GM06990 (cell line): ENCODE data around the gene ARFGEF3.

Experiments used
- DNase-seq: peaks from one replicate; pipeline ENCODE4 v3.0.0-alpha.2; 2011; ENCODE audit not compliant: insufficient read length; ENCODE audit errors: extremely low read depth
- H3K27me3 ChIP-seq: replicated peaks from 2 replicates; pipeline ENCODE4 v1.6.0; 2011; ENCODE audit warnings: low read length; ENCODE audit not compliant: control insufficient read depth, insufficient read depth
- H3K36me3 ChIP-seq: 2 replicates; pipeline ENCODE4 v1.5.1; 2011; ENCODE audit warnings: low read length; ENCODE audit not compliant: control insufficient read depth, insufficient read depth
- H3K4me3 ChIP-seq: replicated peaks from 2 replicates; pipeline ENCODE4 v1.5.1; 2011; ENCODE audit warnings: low read depth, mild to moderate bottlenecking, control low read depth, low read length
- TF ChIP-seq, protein P1 (sequence below): IDR thresholded peaks from 2 replicates; pipeline ENCODE4 v1.5.1; 2011; ENCODE audit warnings: low read length, control low read depth, mild to moderate bottlenecking, inconsistent platforms; ENCODE audit not compliant: insufficient read depth, poor library complexity, severe bottlenecking

Gene ARFGEF3

DNA sequence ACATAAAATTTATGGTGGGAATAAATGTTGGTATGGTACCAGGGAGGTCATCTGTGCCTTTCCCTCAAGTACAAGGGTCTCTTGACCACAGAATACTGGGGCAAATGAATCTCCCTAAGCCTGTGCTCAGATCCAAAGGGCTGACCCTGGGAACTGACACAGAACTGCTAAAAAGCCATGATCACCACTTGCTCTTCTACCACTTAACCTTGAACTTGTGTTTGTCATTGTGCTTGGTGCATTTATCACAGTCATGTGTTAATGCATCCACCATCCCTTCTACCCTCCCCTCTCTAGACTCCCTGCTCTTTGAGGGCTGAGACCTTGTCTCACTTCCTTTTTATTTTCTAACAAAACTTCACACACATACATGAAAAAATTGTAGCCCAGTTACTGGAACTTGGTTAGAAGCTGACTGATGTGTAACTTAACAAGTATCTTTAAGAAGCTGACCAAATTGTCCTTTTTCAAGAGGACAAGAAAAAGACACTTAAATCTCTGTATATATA is 102.7 kb downstream of the ARFGEF3 start:
- Histone ChIP-seq H3K4me3 (no peak overlapping the region), H3K27me3 (no peaks in the 10 kb centered on the region), H3K36me3 (no peaks in the 10 kb centered on the region)
- DNase-seq, result no peak
- TF ChIP-seq, protein P1, sequence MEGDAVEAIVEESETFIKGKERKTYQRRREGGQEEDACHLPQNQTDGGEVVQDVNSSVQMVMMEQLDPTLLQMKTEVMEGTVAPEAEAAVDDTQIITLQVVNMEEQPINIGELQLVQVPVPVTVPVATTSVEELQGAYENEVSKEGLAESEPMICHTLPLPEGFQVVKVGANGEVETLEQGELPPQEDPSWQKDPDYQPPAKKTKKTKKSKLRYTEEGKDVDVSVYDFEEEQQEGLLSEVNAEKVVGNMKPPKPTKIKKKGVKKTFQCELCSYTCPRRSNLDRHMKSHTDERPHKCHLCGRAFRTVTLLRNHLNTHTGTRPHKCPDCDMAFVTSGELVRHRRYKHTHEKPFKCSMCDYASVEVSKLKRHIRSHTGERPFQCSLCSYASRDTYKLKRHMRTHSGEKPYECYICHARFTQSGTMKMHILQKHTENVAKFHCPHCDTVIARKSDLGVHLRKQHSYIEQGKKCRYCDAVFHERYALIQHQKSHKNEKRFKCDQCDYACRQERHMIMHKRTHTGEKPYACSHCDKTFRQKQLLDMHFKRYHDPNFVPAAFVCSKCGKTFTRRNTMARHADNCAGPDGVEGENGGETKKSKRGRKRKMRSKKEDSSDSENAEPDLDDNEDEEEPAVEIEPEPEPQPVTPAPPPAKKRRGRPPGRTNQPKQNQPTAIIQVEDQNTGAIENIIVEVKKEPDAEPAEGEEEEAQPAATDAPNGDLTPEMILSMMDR, result no peak

DNA sequence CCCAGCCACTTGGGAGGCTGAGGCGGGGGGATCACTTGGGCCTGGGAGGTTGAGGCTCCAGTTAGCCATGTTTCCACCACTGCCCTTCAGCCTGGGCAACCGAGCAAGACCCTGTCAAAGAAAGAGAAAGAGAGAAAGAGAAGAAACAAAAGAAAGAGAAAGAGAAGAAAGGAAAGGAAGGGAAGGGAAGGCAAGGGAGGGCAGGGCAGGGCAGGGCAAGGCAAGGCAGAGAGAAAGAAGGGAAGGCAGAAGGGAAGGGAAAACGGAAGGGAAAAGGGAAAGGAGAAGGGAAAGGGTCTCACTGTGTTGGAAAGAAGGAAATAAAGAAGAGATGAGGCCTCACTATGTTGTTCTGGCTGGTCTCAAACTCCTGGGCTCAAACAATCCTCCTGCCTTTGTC is 104.4 kb downstream of the ARFGEF3 start:
- Histone ChIP-seq H3K36me3 (no peaks in the 10 kb centered on the region), H3K4me3 (no peak overlapping the region), H3K27me3 (no peaks in the 10 kb centered on the region)
- no peak for DNase-seq
- TF ChIP-seq, protein P1, result no peak

DNA sequence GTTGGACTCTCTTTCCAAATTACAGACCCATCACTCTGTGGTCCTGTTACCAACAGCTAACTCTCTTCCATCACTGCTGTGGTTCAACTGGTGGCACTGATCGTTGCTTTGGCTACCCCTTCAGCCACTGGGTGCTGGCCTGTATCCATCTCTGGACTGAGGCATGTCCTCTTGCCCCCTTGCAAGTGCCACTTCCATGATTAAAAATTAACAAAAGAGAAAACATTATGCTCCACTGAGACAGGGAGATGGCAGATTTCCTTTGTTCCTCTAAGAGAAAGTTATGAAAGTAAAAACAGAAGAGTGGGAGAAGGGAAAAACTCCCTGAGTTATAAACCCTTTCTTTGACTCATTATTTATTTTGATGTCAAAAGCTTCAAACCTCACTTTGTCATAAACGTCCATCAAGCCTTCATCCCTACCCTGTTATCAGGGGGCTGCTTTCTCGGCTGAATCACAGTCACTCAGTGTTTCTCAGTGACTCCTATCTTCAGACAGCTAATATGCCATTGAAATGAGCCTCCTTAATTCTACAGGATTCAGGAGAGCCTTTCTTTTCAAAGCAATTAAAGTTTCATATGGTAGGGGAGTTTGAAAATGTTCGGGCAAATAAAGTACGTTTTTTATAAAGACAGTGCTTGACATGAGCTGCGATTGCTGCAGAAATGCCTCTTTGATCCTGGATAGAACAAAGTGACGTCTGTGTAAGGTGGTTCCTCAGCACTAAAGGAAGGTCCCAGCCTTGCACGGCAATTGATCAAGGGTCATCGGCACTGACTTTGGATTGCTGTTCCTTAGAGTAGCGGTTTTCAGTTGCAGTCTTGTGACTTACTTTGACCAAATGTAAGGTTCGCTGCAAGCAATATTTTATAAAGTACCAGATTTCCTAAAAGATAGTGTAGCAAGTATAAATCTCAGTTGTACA is 106.5 kb downstream of the ARFGEF3 start:
- Histone ChIP-seq H3K4me3 (no peak overlapping the region), H3K36me3 (no peaks in the 10 kb centered on the region), H3K27me3 (no peaks in the 10 kb centered on the region)
- TF ChIP-seq, protein P1, result no peak
- DNase-seq, result no peak

DNA sequence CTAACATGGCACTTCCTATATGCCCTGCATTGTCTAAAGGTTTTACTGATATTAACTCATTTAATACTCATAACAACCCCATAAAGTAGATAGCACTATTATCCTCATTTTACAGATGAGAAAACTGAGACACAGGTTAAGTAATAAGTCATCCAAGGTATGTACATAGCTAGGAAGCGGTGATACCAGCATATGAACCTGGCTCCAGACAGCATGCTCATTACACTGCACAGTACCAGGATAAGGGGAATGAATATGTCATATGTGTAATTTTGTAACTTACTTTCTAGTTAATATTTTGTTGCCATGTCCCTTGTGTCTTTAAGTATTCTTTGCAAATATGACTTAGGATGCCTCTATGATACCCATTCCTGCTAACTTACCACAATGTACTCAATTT is 109.7 kb downstream of the ARFGEF3 start:
- TF ChIP-seq, protein P1, result no peak
- no peak overlapping the region for H3K4me3 ChIP-seq
- no peak for DNase-seq

DNA sequence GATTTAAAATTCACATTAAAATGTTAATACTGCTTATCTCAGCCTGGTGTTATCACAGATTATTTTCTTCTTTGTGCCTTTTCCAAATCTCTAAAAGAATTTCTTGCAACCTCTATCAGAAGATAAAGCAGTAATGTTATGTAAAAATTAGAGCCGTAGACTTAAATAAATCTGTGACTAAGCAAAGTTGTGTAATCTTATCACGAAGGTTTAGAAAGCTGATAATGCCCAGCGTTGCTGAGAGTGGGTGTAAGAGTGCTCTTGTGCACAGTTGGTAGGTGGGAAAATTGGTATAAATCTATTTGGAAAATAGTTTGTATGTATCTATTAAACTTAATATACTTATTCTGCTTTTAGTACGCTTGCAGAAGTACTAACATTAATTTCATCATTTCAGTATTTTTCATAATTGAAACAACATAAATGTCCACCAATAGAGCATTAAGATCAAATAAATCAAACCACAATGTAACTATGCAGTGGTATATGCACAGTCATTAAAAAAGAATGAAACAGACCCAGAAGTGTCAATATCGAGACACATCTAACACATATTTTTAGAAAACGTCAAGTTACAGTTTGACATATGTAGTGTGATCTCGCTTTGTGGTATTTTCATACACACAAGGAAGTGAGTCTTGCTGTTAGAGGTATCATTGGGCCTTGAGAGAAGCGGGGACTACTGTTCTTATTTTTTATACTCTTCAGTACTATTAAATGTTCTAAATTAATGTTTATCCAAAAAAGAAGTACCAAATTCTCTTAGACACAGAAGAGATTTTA is 111.0 kb downstream of the ARFGEF3 start:
- Histone ChIP-seq H3K4me3 (no peak overlapping the region), H3K36me3 (no peaks in the 10 kb centered on the region), H3K27me3 (no peaks in the 10 kb centered on the region; the same call in 1 of the 2 replicates)
- TF ChIP-seq, protein P1, result no peak
- no peak for DNase-seq

More for the DNA sequence above, 109.7 kb downstream of the ARFGEF3 start:
- no peaks in the 10 kb centered on the region for H3K36me3 ChIP-seq
- H3K27me3 ChIP-seq, result no peaks in the 10 kb centered on the region; the same call in 1 of the 2 replicates
